Brain microvascular endothelial cell (primary cell): ENCODE measurements around the gene EEFSEC.

Experiments used
- DNase-seq: peaks from one replicate; pipeline ENCODE4 v3.0.0-alpha.2; 2020
- H3K27ac ChIP-seq: fragments of 250-450 bp; sonication (Bioruptor Pico); 2 replicates; pipeline ENCODE4 v1.5.1; 2020; ENCODE audit warnings: mild to moderate bottlenecking, moderate library complexity
- H3K27me3 ChIP-seq: fragments of 250-450 bp; sonication (Bioruptor Pico); replicated peaks from 2 replicates; pipeline ENCODE4 v1.5.1; 2020; ENCODE audit warnings: mild to moderate bottlenecking
- H3K36me3 ChIP-seq: fragments of 250-450 bp; sonication (Bioruptor Pico); replicated peaks from 2 replicates; pipeline ENCODE4 v1.5.1; 2020; ENCODE audit warnings: mild to moderate bottlenecking
- H3K4me3 ChIP-seq: 2 replicates; pipeline ENCODE4 v1.5.1; 2011; ENCODE audit warnings: low read depth, mild to moderate bottlenecking, control low read depth, low read length, moderate library complexity
- in situ Hi-C: cut with HindIII; loops from 2 replicates; pipeline ENCODE4 v1.10.0; 2017; ENCODE audit warnings: low sequenced_read_pairs, low pct_ligation_motif_present
- TF ChIP-seq, protein P1 (sequence below): IDR thresholded peaks from 2 replicates; pipeline ENCODE4 v1.5.1; 2011; ENCODE audit warnings: low read depth, mild to moderate bottlenecking, moderate library complexity, low read length, control low read depth, inconsistent platforms; ENCODE audit errors: missing control alignments

EEFSEC gene

DNA sequence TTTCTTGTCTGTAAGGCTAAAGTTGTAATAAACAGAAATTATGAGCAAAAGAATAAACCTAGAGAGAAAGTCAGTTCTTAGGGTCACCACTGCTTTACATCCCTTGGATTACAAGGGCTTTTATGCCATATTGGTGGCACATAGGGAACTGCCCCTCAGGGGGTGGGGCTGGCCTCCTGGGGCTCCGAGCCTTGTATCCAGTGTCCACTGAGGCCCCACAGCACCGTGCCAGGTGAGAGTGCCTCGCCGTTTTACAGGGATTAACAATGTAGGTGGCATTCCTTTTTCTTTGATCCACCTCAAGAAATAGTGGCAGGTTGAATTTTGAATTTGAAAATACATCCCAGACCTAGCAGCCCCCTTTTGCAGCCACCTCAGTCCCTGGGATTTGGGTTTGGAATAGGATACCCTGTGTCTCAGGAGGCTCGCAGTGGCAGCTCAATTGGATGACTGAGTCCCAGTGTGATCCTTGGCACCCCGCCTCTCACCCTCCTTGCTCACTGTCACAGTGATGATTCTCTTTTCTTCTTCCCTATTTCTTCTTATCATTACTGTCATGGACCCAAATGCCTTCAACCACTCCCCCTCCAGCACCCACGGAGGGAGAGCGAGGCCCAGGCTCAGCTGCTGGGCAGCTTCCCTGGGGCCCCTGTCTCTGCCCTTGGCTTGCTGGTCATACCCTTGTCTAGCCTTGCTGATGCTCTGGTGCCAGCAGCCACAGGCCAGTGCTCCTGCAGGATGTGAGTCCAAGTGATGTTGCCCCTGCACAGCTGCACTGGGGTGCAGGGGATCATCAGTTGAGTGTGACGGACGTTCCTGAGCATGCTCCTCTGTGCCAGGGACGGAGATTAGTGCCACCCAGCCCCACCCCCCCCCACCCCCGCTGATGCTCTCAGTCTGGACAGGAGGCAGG, 175.5 kb downstream of the EEFSEC start:
- H3K4me3 ChIP-seq, result no peak overlapping the region
- no peak overlapping the region for H3K27ac ChIP-seq
- H3K36me3 ChIP-seq, result no peaks in the 10 kb centered on the region
- no peak for DNase-seq
- in situ Hi-C loops, result no loop called here
- H3K27me3 ChIP-seq, result no peaks in the 10 kb centered on the region
- TF ChIP-seq, protein P1, sequence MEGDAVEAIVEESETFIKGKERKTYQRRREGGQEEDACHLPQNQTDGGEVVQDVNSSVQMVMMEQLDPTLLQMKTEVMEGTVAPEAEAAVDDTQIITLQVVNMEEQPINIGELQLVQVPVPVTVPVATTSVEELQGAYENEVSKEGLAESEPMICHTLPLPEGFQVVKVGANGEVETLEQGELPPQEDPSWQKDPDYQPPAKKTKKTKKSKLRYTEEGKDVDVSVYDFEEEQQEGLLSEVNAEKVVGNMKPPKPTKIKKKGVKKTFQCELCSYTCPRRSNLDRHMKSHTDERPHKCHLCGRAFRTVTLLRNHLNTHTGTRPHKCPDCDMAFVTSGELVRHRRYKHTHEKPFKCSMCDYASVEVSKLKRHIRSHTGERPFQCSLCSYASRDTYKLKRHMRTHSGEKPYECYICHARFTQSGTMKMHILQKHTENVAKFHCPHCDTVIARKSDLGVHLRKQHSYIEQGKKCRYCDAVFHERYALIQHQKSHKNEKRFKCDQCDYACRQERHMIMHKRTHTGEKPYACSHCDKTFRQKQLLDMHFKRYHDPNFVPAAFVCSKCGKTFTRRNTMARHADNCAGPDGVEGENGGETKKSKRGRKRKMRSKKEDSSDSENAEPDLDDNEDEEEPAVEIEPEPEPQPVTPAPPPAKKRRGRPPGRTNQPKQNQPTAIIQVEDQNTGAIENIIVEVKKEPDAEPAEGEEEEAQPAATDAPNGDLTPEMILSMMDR, result no peak

DNA sequence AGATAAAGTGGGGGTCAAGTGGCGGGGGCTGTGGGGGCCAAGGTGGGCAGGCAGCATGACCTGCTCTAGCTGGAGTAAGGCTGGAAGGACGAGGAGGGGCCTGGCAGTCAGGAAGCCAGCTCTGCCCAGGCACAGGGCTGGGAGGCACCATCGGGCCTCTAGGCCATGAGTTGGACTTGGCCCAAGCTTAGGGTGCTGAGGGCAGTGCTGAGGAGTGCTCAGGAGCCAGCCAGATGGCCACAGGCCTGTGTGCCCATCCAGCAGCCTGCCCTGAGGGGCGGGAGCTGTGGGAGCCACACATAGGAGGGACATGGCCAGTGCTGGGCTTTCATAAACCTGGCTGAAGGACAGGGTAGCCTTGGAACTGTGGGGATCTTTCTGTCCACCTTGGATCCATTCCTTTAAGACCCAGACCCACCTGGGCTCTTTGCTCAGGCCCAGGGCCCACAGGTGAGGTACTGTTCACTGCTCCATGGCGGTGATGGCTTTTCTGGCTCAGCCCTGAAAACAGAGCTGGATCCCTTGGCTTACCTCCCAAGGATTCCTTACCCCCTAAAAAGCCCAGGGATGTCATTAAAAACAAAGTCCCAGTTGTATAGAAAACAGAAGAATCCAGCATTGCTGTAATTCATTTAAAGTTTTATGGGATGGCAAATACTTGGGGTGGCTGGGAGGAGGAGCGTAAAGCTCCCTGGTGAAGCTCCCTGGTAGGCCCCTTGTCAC, 176.4 kb downstream of the EEFSEC start:
- no peak overlapping the region for H3K27ac ChIP-seq
- TF ChIP-seq, protein P1, result no peak
- H3K36me3 ChIP-seq, result no peaks in the 10 kb centered on the region
- in situ Hi-C loops, result no loop called here
- H3K4me3 ChIP-seq, result no peak overlapping the region
- no peaks in the 10 kb centered on the region for H3K27me3 ChIP-seq
- DNase-seq, result no peak

DNA sequence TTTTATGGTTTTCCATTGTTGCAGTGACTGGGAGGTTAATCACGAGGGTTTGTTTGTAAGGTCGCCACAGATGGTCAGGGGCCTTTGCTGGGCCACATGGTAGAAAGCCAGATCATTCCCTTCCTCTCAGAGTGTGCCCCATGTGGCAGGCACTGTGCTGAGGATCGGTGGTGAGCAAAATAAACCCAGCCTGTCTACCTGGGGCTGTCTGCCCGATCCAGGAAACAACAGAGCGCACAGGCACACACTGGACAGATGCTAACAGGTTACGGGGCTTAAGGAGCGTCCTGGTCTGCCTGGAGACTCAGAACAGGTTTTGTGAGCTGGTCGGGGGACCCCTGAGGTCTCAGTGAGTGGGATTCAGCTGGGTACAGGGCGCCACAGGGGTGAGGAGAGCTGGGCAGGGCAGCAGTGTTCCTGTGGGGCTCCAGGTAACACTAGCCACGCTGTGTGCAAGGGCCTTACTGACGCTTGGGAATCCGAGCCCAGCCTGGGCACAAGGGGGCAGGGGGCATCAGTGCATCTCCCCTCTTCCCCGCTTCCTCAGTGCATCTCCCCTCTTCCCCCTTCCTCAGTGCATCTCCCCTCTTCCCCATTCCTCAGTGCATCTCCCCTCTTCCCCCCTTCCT, 177.0 kb downstream of the EEFSEC start:
- no peak overlapping the region for H3K4me3 ChIP-seq
- H3K27ac ChIP-seq, result no peak overlapping the region
- no peaks in the 10 kb centered on the region for H3K27me3 ChIP-seq
- in situ Hi-C loops, result no loop called here
- no peaks in the 10 kb centered on the region for H3K36me3 ChIP-seq
- no peak for DNase-seq
- TF ChIP-seq, protein P1, result no peak

DNA sequence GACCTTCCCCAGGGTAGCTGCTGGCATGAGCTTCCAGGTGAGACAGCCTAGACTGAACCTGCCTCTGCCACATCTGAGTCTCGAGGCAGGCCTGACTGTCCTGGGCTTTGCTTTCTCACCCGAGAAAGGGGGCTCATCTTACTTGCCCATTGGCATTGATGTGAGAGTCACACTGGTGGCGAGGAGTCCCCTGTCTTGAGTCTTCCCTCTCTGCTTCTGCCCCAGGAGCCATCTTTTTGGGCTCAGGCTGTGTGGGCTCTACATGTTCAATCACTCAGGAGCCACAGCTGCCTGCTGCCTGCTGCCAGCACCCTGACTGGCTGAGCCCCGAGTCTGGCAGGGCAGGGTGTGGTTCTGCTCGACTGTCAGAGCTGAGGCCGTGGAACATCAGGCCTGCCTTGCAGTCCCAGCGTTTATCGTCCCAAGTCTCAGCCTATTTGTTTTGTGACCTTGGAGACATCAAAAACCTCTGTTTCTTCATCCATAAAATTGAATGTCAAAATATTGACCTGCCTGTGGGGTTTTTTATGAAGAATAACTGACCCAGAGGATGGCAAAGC, 180.9 kb downstream of the EEFSEC start:
- TF ChIP-seq, protein P1, result no peak
- no peaks in the 10 kb centered on the region for H3K27me3 ChIP-seq
- H3K36me3 ChIP-seq, result no peaks in the 10 kb centered on the region
- H3K27ac ChIP-seq, result no peak overlapping the region
- no peak overlapping the region for H3K4me3 ChIP-seq
- in situ Hi-C loops, result no loop called here
- DNase-seq, result no peak

DNA sequence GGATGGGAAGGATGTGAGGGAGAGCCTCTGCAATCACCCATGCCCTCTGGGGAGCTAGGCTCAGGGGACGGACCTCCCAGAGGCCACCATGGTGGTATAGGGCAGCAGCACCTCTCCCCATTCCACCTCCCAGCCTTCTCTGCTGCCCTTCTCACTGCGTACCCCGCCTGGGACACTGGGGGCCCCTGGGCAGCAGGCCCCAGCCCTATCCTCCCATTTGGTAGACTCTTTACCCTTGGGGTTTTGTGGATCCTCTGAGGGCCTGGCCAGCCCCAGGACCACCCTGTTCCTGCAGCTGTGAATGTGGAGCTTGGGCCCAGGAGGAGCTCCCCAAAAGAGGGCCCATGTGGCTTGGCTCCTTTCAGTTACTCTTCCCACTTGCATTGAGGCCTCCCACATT, 181.5 kb downstream of the EEFSEC start:
- H3K36me3 ChIP-seq, result no peaks in the 10 kb centered on the region
- no peak overlapping the region for H3K4me3 ChIP-seq
- H3K27ac ChIP-seq, result no peak overlapping the region
- in situ Hi-C loops, result no loop called here
- TF ChIP-seq, protein P1, result no peak
- no peak for DNase-seq
- no peaks in the 10 kb centered on the region for H3K27me3 ChIP-seq
